H7 (cell line): Measurements from ENCODE around the gene SP110. TPM values are rescaled to one million over a fixed set of nuclear protein-coding genes. Genes with fewer than 3 reads are reported as not detected.

Experiments used
- DNase-seq: peaks from one replicate; pipeline ENCODE4 v3.0.0; 2012
- H3K27me3 ChIP-seq: 2 replicates; pipeline ENCODE4 v1.6.0; 2011; ENCODE audit warnings: mild to moderate bottlenecking, low read length; ENCODE audit not compliant: control insufficient read depth, insufficient read depth
- H3K36me3 ChIP-seq: replicated peaks from 2 replicates; pipeline ENCODE4 v1.5.1; 2011; ENCODE audit warnings: low read length; ENCODE audit not compliant: control insufficient read depth, insufficient read depth
- H3K4me3 ChIP-seq: 2 replicates; pipeline ENCODE4 v1.5.1; 2011; ENCODE audit warnings: low read depth, mild to moderate bottlenecking, control low read depth, low read length, moderate library complexity; ENCODE audit not compliant: insufficient read depth
- total RNA-seq: library from RNA; depleted of rRNA; stranded (reverse); fragments of >200 nt; shearing (Covaris generic); gene quantifications from 2 replicates; pipeline ENCODE4 v1.2.3, GENCODE V29; 2014

The SP110 gene
- total RNA-seq, 1 experiment from 2014 or later: 1.8 TPM

DNA sequence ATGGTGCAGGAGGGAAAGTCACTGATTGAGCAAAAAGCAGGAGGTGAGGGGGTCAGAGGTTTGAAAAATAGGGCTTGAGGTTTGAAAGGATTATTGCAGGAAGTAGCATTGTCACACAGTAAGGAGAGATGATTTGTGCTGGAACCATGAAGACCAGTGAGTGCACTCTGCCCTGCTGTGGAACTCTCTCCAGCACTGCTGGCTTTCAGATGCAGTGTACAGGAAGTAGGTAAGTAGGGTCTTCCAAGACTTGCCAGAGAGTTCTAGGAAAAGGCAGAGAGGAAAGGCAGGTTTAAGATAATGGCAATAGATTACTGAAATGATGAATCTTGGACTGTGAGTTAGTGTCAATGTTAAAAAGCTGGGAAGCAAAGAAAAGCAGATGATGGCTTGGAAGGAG is 11.2 kb downstream of the SP110 start:
- Histone ChIP-seq H3K4me3 (no peak overlapping the region), H3K36me3 (no peaks in the 10 kb centered on the region; the same call in 1 of the 2 replicates), H3K27me3 (no peaks in the 10 kb centered on the region)
- DNase-seq: no peak

DNA sequence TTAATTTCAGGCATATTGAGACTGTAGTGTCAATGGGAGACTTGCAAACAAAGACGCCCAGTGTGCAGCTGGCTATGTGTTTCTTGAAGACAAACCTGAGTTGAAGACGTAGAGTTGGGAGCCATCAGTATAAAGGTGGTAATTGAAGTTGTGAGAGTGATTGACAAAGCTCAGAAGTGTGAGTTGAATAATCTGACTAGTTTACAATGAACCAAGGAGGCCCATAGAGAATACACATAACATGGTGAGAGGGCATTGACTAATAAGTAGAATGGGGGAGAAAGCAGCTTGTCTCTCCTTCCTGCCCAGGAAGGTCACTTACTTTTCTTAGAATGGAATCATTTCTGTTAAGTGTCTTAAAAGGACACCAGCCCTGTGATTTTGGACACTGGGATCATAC is 14.1 kb downstream of the SP110 start:
- H3K36me3 ChIP-seq: no peaks in the 10 kb centered on the region
- H3K4me3 ChIP-seq: no peak overlapping the region
- no peak for DNase-seq
- H3K27me3 ChIP-seq: no peaks in the 10 kb centered on the region

DNA sequence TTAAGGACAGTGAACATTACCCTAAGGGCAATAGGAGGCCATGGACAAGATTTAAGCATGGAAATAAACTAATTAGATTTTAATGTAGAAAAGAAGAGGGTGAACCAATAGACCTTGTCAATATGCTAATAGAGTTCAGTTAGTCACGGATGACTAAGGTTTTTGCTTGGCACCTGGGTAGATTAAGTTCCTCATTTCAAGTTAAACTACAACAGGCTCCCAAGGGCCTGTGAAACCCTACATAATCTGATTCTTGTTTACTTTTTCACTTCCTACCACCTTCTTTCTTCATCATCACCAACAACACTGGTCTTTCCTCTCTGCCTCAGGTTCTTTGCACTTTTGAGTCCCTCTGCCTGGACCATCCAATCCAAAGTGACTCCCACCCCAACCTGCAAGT is 14.8 kb downstream of the SP110 start:
- no peaks in the 10 kb centered on the region for H3K36me3 ChIP-seq
- no peaks in the 10 kb centered on the region for H3K27me3 ChIP-seq
- H3K4me3 ChIP-seq: no peak overlapping the region
- no peak for DNase-seq

DNA sequence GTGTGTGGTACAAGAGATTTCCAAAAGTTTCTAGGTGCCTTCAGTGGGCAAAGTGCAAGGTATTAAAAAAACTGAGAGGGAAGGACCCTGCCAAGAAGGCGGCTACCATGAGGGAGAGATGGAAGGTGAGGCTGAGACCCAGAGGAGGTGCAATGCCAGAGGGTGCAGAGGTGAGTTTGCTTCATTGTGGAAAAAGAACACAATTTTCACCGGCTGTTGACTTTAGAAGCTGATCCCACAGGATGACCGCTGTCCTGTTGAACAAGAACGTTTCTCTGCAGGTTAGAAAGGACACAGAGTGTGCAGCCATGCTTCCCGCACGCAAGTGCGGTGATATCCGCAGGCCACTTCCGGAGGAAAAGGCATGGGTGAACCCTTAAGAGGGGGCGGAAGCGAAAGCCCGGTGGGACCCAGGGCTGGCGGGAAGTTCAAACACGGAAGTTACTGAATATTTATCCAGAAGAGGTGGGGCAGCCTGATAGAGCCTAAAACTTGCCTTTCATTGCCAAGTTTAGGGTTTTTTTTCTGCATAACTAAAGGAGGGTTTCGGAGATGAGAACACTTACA is 16.6 kb downstream of the SP110 start:
- H3K4me3 ChIP-seq: no peak overlapping the region
- no peaks in the 10 kb centered on the region for H3K36me3 ChIP-seq
- DNase-seq: no peak
- no peaks in the 10 kb centered on the region for H3K27me3 ChIP-seq

DNA sequence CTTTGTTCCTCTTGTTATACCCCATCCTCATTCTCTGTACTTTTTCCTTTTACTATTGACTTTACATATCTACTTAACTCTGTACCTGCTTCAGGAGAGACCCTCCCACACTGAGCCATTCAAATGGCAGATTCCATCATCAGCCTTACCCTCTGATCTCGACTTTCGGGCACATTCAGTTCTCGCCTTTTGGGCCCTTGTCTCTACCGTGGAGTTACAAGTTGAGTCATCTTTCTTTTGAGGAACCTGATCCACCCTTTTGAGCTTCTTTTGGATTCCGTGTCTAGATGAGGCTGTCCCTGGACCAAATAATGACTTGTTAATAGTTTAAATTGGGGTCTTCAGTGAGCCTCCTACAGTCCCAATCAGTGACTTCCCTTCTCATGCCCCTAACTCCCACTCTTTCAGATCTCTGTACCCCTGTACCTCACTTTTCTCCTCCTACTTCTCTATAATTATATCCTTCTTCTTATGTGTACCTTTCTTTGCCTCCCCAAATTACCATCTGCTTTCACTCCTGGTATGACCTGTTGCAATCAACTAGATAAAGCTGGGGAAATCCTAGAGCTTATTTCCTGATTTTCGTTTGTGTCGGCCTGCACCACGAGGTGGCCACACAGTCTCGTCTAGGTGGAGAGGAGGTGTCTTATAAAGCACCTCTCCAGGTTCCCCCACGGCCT is 17.2 kb downstream of the SP110 start:
- Histone ChIP-seq H3K4me3 (no peak overlapping the region), H3K36me3 (no peaks in the 10 kb centered on the region), H3K27me3 (no peaks in the 10 kb centered on the region)
- no peak for DNase-seq

DNA sequence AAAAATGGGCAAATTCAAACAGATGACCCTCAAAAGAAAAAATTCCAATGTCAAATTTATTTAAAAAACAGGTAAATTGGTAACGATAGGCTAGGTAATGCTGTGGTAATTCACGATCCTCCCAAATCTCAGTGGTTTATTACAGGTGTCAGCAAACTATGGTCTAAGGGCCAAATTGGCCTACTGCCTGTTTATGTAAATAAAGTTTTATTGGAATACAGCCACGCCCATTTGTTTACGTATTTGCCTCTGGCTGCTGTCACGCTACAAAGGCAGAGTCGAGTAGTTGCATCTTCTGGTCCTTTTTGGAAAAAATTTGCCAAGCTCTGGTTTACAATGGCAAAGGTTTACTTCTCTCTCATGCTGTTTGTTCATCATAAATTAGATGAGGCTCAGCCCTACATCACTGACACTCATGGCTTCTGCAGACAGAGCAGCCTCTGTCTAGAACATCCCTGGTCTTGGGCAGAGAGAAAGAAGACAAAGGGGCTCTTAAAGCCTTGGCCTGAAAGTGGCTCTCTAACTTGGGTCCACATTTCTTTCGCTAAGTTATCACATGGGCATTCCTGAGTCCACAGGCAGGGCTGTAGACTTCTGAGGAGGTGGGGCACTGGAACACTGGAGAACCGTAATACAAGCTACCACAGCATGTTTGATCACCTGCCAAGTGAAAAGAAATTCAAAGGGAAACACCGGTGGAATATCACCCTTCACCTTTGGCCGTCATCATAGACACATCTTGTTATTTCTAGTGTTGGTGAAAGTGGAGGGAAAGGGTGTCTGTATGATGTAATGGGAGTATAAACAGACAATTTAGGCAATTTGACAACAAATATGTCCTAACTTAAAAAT is 34.8 kb downstream of the SP110 start:
- H3K27me3 ChIP-seq: no peaks in the 10 kb centered on the region
- no peak for DNase-seq
- no peaks in the 10 kb centered on the region for H3K36me3 ChIP-seq
- no peak overlapping the region for H3K4me3 ChIP-seq

DNA sequence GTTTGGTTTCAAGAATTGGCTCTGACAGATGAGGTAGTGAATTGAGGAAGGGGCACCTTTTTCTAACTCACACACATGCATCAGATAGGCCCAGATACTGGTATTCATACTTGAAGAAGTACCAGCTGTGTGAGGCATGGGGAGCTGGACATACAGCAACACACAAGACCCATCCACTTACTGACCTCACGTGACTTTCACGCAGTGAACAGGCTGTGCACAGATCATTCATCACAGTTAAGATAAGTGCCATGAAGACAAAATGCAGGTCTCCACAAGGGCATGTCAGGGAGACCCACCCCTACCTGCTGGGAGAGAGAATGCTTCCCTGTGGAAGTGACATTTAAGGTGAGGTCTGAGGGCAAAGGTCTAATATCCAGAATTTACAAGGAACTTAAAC is 38.6 kb downstream of the SP110 start:
- Histone ChIP-seq H3K27me3 (no peaks in the 10 kb centered on the region), H3K4me3 (no peak overlapping the region), H3K36me3 (no peaks in the 10 kb centered on the region)
- no peak for DNase-seq

DNA sequence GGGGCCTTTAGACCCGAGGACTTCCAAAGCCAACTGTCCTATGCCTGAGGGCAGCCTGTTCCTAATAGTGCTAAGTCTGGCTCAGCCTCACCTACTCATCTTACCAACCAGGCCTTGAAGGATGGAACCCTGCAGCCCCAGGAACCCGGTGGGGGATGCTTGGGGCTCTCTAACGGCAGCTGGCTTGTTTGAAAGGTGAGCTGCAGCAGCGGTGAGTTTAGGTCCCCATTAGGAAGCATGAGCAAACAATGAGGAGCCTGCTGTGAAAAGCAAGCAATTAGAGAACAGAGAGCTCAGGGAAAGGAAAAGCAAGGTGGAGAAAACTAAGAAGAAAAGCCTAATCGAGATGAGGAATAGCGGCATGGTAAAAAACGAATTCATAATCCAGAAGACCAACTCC is 39.9 kb downstream of the SP110 start:
- Histone ChIP-seq H3K27me3 (no peaks in the 10 kb centered on the region), H3K36me3 (no peaks in the 10 kb centered on the region), H3K4me3 (no peak overlapping the region)
- peak; percentile 44 for DNase-seq

DNA sequence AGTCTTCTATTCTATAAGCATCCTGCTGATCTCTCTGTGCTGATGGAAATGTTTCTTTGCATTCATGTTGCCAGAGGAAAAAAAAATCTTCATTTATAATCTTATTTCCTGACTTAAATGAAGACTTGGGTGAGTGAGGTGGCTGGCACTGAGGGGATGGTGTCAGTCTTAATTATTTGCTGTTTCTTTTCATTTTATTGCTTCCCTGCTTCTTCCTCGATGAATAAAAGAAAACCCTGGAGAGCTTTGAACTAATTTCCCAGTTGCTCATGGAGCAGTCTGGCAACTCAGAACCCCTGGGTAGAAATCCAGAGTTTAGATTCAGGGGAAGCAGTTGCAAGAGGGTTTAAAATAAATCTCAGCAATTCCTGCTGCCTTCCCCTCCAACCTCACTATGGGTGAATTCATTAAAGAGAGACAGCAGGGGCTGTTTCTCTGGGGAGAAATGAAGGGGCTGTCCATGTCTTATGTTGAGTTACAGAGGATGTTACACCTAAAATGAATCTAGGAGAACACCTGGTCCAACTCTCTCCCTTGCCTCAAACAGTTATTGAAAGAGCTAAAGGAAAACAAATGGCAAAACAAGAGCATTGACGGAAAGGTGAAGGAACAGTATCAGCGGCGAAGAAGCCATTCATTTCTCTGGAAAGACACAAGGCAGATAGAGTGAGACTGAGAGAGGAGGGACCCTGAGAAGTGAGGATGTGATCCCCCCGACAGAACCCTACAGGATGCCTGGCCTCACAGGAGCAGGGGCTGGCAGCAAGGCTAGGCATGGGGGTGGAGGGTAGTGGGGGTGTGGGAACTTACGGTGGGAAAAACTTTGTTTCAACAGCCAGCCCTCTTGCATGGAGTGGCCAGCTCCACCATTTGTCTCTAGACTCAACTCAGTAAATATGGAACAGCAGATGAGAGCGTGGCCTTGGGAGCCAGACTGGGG is 41.0 kb downstream of the SP110 start:
- DNase-seq: no peak
- H3K27me3 ChIP-seq: no peaks in the 10 kb centered on the region
- no peaks in the 10 kb centered on the region for H3K36me3 ChIP-seq
- no peak overlapping the region for H3K4me3 ChIP-seq

DNA sequence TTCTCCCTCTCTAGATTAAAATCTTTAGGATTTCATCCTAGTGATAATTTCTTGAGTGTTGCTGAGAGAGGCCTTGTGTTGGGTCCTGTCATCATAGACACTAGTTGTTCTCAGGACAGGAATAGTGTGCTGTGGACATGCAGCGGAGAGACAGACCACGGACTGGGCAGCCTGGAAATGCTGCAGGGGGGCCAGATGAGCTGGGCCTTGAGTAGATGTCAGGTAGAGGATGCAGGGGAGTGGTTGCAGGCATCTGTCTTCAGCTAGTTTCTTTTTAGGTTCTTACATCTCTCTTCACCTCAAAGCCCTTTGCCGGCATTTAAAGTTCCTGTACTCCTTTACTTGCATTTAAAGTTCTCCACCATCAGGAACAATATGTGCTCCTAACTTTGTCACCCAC is 42.8 kb downstream of the SP110 start:
- Histone ChIP-seq H3K36me3 (no peaks in the 10 kb centered on the region), H3K4me3 (no peak overlapping the region), H3K27me3 (no peaks in the 10 kb centered on the region)
- DNase-seq: no peak

DNA sequence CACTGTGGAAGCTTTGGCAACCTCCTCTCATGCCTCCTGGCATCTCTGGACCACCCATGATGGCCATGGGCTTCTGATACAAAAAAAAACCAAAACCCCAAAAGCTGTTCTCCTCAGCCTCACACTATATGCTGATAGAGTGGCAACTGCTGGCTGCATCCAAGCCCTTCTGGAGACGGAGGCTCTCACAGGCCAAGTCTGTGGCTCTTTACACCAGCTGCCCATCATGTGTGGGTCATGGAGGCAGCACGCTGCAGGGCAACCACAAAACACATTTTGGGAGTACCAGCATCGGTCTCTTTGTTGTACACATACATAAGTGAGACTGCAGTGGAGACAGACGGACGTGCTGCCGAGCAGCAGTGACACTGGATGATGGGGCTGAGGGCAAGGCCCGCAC is 45.3 kb downstream of the SP110 start:
- H3K4me3 ChIP-seq: no peak overlapping the region
- no peaks in the 10 kb centered on the region for H3K27me3 ChIP-seq
- H3K36me3 ChIP-seq: no peaks in the 10 kb centered on the region
- DNase-seq: no peak

DNA sequence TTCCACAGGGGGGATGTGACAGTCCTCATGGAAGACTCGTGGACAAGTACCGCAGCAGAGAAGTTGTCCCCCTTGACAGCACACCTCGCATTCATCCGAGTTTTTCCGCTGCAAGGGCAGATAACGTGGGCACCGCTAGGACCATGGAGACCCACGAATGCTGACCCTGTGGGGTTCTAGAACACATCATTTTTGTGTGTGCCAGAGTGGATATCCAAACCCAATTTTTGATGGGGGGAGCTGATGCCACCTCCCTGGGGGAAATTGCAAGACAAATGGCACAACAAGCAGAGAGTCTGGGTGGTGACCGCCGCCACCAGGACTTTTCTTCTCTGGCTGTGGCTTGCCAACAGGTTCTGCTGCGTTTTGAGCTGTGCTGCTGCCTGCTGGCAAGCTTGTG is 46.9 kb downstream of the SP110 start:
- H3K4me3 ChIP-seq: no peak overlapping the region
- H3K27me3 ChIP-seq: no peaks in the 10 kb centered on the region
- no peaks in the 10 kb centered on the region for H3K36me3 ChIP-seq
- DNase-seq: no peak

DNA sequence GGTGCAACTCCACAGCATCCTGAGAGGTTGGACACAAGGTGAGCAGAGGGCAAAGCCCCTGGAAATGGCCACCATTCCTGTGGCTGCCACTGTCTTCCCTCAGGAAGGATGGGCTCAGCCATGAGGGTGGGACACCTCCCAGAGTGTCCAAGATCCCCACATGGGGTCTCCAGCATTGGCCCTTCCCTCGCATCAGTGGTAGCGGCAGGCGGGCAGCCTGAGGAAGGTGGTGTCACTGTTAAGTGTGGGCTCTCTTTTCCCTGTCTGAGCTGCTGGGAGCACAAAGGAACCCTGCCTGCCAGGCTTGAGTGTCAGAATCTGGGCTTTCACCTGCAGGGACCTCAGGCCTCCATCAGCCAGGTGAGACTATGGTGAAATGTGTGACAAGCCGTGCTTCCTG is 47.6 kb downstream of the SP110 start:
- no peak for DNase-seq
- Histone ChIP-seq H3K27me3 (no peaks in the 10 kb centered on the region), H3K36me3 (no peaks in the 10 kb centered on the region), H3K4me3 (no peak overlapping the region)

DNA sequence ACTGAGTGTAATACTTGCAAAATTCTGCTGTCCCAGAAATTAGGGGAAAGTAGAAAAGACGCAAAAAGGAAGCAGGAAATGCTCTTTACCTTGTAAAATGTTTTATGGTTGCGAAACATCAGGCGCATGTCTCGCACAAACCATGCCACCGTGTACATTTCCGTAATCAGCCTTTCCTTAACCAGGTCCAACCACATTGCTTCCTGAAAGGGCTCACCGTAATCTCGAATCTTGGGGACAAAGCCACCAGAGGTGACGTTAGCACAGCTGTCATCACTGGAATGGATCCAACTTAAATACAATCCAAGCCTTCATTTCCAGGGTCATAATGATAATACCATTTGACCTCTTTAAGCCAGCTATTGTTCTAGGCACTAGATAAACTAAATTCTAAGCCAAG is 49.3 kb downstream of the SP110 start:
- no peaks in the 10 kb centered on the region for H3K36me3 ChIP-seq
- no peak for DNase-seq
- H3K27me3 ChIP-seq: no peaks in the 10 kb centered on the region
- no peak overlapping the region for H3K4me3 ChIP-seq
